Skeletal muscle satellite cell (primary cell): ENCODE data around the gene DDX41.

Experiments
- H3K27me3 ChIP-seq: 2 replicates; pipeline ENCODE4 v1.7.0; 2013; ENCODE audit warnings: low read length; ENCODE audit not compliant: control insufficient read depth, insufficient read depth
- H3K36me3 ChIP-seq: 2 replicates; pipeline ENCODE4 v1.7.0; 2013; ENCODE audit warnings: mild to moderate bottlenecking, control low read depth, low read length; ENCODE audit not compliant: insufficient read depth
- H3K4me1 ChIP-seq: 2 replicates; pipeline ENCODE4 v1.7.0; 2013; ENCODE audit warnings: low read length; ENCODE audit not compliant: control insufficient read depth, insufficient read depth
- H3K4me2 ChIP-seq: 2 replicates; pipeline ENCODE4 v1.7.0; 2013; ENCODE audit warnings: mild to moderate bottlenecking, low read length
- H3K4me3 ChIP-seq: 2 replicates; pipeline ENCODE4 v1.7.0; 2013; ENCODE audit warnings: low read length
- H3K9ac ChIP-seq: 2 replicates; pipeline ENCODE4 v1.7.0; 2013; ENCODE audit warnings: mild to moderate bottlenecking, low read depth, low read length, moderate library complexity
- H3K9me3 ChIP-seq: replicated peaks from 2 replicates; pipeline ENCODE4 v1.7.0; 2013; ENCODE audit warnings: mild to moderate bottlenecking, control low read depth, low read length

Gene DDX41

GRCh38 chr5:177550122-177550521 lies 33.4 kb upstream of the DDX41 start:
- H3K4me3 ChIP-seq: no peak overlapping the region
- H3K4me1 ChIP-seq: peaks cover 39% of the 10 kb centered on the region
- no peaks in the 10 kb centered on the region for H3K9me3 ChIP-seq
- peaks cover 16% of the 10 kb centered on the region for H3K36me3 ChIP-seq
- no peaks in the 10 kb centered on the region for H3K27me3 ChIP-seq
- no peak overlapping the region for H3K9ac ChIP-seq
- no peak overlapping the region for H3K4me2 ChIP-seq

- H3K36me3 ChIP-seq: peaks cover 16% of the 10 kb centered on the region
- H3K9ac ChIP-seq: no peak overlapping the region
- H3K4me3 ChIP-seq: no peak overlapping the region
These were observed 31.7 kb upstream of the DDX41 start for GRCh38 chr5:177548495-177548894.

GRCh38 chr5:177547736-177548135 lies 31.0 kb upstream of the DDX41 start:
- H3K4me2 ChIP-seq: no peak overlapping the region
- H3K4me1 ChIP-seq: peaks cover 47% of the 10 kb centered on the region
- no peak overlapping the region for H3K4me3 ChIP-seq
- no peaks in the 10 kb centered on the region for H3K9me3 ChIP-seq
- H3K36me3 ChIP-seq: peaks cover 16% of the 10 kb centered on the region
- H3K9ac ChIP-seq: no peak overlapping the region
- H3K27me3 ChIP-seq: no peaks in the 10 kb centered on the region

More at GRCh38 chr5:177548495-177548894, 31.7 kb upstream of the DDX41 start:
- Histone ChIP-seq H3K4me2 (no peak overlapping the region), H3K9me3 (no peaks in the 10 kb centered on the region), H3K27me3 (no peaks in the 10 kb centered on the region), H3K4me1 (peaks cover 53% of the 10 kb centered on the region)

- peak overlapping the region; percentile 62 for H3K4me2 ChIP-seq
- H3K9me3 ChIP-seq: no peaks in the 10 kb centered on the region
- H3K4me3 ChIP-seq: peak overlapping the region; percentile 41
- H3K9ac ChIP-seq: peak overlapping the region; percentile 62
- no peaks in the 10 kb centered on the region for H3K27me3 ChIP-seq
- peaks cover 3% of the 10 kb centered on the region for H3K36me3 ChIP-seq
- peaks cover 41% of the 10 kb centered on the region for H3K4me1 ChIP-seq
These were observed 29.5 kb upstream of the DDX41 start for GRCh38 chr5:177546258-177546741.

- Histone ChIP-seq H3K4me1 (peaks cover 41% of the 10 kb centered on the region), H3K4me2 (peak overlapping the region; percentile 62), H3K9me3 (no peaks in the 10 kb centered on the region), H3K27me3 (no peaks in the 10 kb centered on the region), H3K9ac (peak overlapping the region; percentile 62), H3K4me3 (peak overlapping the region; percentile 41), H3K36me3 (no peaks in the 10 kb centered on the region)
These were observed 28.9 kb upstream of the DDX41 start for GRCh38 chr5:177545487-177546257.

- Histone ChIP-seq H3K4me2 (no peak overlapping the region), H3K4me3 (no peak overlapping the region), H3K9ac (no peak overlapping the region), H3K9me3 (no peaks in the 10 kb centered on the region), H3K4me1 (peaks cover 58% of the 10 kb centered on the region), H3K27me3 (no peaks in the 10 kb centered on the region), H3K36me3 (peaks cover 9% of the 10 kb centered on the region)
These were observed 26.2 kb upstream of the DDX41 start for GRCh38 chr5:177542816-177543465.

GRCh38 chr5:177540438-177540837 lies 23.7 kb upstream of the DDX41 start:
- Histone ChIP-seq H3K36me3 (peaks cover 19% of the 10 kb centered on the region), H3K9me3 (no peaks in the 10 kb centered on the region), H3K9ac (no peak overlapping the region), H3K4me2 (no peak overlapping the region), H3K4me1 (peaks cover 57% of the 10 kb centered on the region), H3K4me3 (no peak overlapping the region), H3K27me3 (no peaks in the 10 kb centered on the region)

- Histone ChIP-seq H3K4me2 (peak overlapping the region; percentile 70), H3K27me3 (no peaks in the 10 kb centered on the region), H3K9ac (peak overlapping the region; percentile 75), H3K4me1 (peaks cover 47% of the 10 kb centered on the region), H3K36me3 (peaks cover 19% of the 10 kb centered on the region), H3K4me3 (no peak overlapping the region), H3K9me3 (no peaks in the 10 kb centered on the region)
These were observed 22.6 kb upstream of the DDX41 start for GRCh38 chr5:177539411-177539810.

- Histone ChIP-seq H3K36me3 (peaks cover 21% of the 10 kb centered on the region), H3K9me3 (no peaks in the 10 kb centered on the region), H3K4me2 (peak overlapping the region; percentile 70), H3K4me3 (no peak overlapping the region), H3K4me1 (peaks cover 43% of the 10 kb centered on the region), H3K9ac (peak overlapping the region; percentile 75), H3K27me3 (no peaks in the 10 kb centered on the region)
These were observed 22.1 kb upstream of the DDX41 start for GRCh38 chr5:177538876-177539275.

- Histone ChIP-seq H3K36me3 (peaks cover 30% of the 10 kb centered on the region), H3K27me3 (no peaks in the 10 kb centered on the region), H3K9me3 (no peaks in the 10 kb centered on the region), H3K4me1 (peaks cover 39% of the 10 kb centered on the region), H3K4me2 (peak overlapping the region; percentile 70), H3K9ac (peak overlapping the region; percentile 75), H3K4me3 (peak overlapping the region; percentile 14)
These were observed 20.9 kb upstream of the DDX41 start for GRCh38 chr5:177537389-177538361.

GRCh38 chr5:177536386-177536785 lies 19.6 kb upstream of the DDX41 start:
- H3K4me2 ChIP-seq: no peak overlapping the region
- peaks cover 39% of the 10 kb centered on the region for H3K4me1 ChIP-seq
- H3K27me3 ChIP-seq: no peaks in the 10 kb centered on the region
- peak overlapping the region; percentile 75 for H3K9ac ChIP-seq
- H3K4me3 ChIP-seq: no peak overlapping the region
- no peaks in the 10 kb centered on the region for H3K9me3 ChIP-seq
- H3K36me3 ChIP-seq: peaks cover 42% of the 10 kb centered on the region
